Measurements from ENCODE around the gene ATP2A3.

- TF ChIP-seq POLR2A (IDR thresholded peaks at IDR 0.05) = no peak
- TF ChIP-seq CTCF (IDR thresholded peaks at IDR 0.05) = no peak
These were observed 49.9 kb downstream of the ATP2A3 start for GRCh38 chr17:3914312-3914670.

All from heart left ventricle (tissue), 13 donors.